HCT116 (cell line): Measurements from ENCODE around the gene TMEM237. TPM values are rescaled to one million over a fixed set of nuclear protein-coding genes. Genes with fewer than 3 reads are reported as not detected.

Experiments
- ATAC-seq: fragments of 200-7000 bp; cut with Tn5 transposase; 2 replicates; pipeline ENCODE4 v1.9.1; 2020; ENCODE audit warnings: mild to moderate bottlenecking, moderate library complexity
- BruUV-seq: library from RNA; stranded (reverse); fragments of 400-500 nt; replicated peaks from 2 replicates; lab custom pipeline; 2021; lab: Mats Ljungman, UMichigan
- CTCF ChIA-PET: fragments of 300-600 bp; sonication (Branson Sonifier 250); formaldehyde crosslinking; loops from one replicate; lab custom pipeline; 2021; ENCODE audit warnings: antibody characterized with exemption; lab: Charles Lee
- POLR2A ChIA-PET: fragments of 300-600, 350-600 bp; sonication (Branson Sonifier 250); formaldehyde crosslinking; loops from one replicate; lab custom pipeline; 2021; ENCODE audit warnings: antibody characterized with exemption; lab: Charles Lee
- RAD21 ChIA-PET, 2 experiments: fragments of 300-600 bp; sonication (Branson Sonifier 250); formaldehyde crosslinking; loops; one replicate each; lab custom pipeline; 2023; ENCODE audit warnings: low total read pairs in 2 of 2; ENCODE audit not compliant: uncharacterized antibody in 2 of 2, unreplicated experiment in 2 of 2, low non-redundant PET in 1 of 2; lab: Charles Lee
- DNase-seq: peaks from one replicate; pipeline ENCODE4 v3.0.0-alpha.2; 2010; ENCODE audit warnings: low read depth, low spot score
- H2AFZ ChIP-seq: fragments of 200-600 bp; shearing (Covaris generic), sonication (generic); 2 replicates; pipeline ENCODE4 v1.6.1; 2017; ENCODE audit warnings: low read depth, mixed run types, mixed read lengths, antibody characterized with exemption, low read length; ENCODE audit not compliant: poor library complexity, severe bottlenecking
- H3K27ac ChIP-seq: 2 replicates; pipeline ENCODE4 v1.5.1; 2012; ENCODE audit warnings: low read depth, low read length
- H3K27me3 ChIP-seq: fragments of 200-600 bp; sonication (generic); 2 replicates; pipeline ENCODE4 v1.6.1; 2016; ENCODE audit warnings: mixed run types, low read length, mixed read lengths; ENCODE audit not compliant: insufficient read depth
- H3K36me3 ChIP-seq, 2 experiments: fragments of 200-500 bp in 1 of 2; fragments of 200-600 bp in 1 of 2; sonication (Bioruptor generic) in 1 of 2; sonication (generic) in 1 of 2; 2 replicates each; pipeline versions ENCODE4 v1.5.1 to v1.6.1; 2014 to 2016; ENCODE audit warnings: low read length in 2 of 2, inconsistent platforms in 1 of 2, mixed read lengths in 1 of 2, mixed run types in 1 of 2; ENCODE audit not compliant: insufficient read depth in 2 of 2, control insufficient read depth in 1 of 2
- H3K4me1 ChIP-seq, 2 experiments: fragments of 200-600 bp in 1 of 2; sonication (generic) in 1 of 2; 2 replicates each; pipeline versions ENCODE4 v1.5.1 to v1.6.1; 2012 to 2017; ENCODE audit warnings: low read length in 2 of 2, inconsistent platforms in 1 of 2, mild to moderate bottlenecking in 1 of 2, mixed read lengths in 1 of 2, mixed run types in 1 of 2, moderate library complexity in 1 of 2; ENCODE audit not compliant: insufficient read depth in 2 of 2, control insufficient read depth in 1 of 2
- H3K4me2 ChIP-seq: fragments of 200-600 bp; sonication (generic); 2 replicates; pipeline ENCODE4 v1.6.1; 2017; ENCODE audit warnings: mixed run types, low read length, mixed read lengths
- H3K4me3 ChIP-seq, 2 experiments: fragments of 200-600 bp in 1 of 2; sonication (generic) in 1 of 2; replicated peaks in 1 of 2; 2 replicates each; pipeline ENCODE4 v1.5.1; 2011 to 2016; ENCODE audit warnings: low read length in 2 of 2, control low read depth in 1 of 2, low read depth in 1 of 2, mild to moderate bottlenecking in 1 of 2, mixed read lengths in 1 of 2, mixed run types in 1 of 2
- H3K79me2 ChIP-seq: fragments of 200-600 bp; sonication (generic); 2 replicates; pipeline ENCODE4 v1.6.1; 2017; ENCODE audit warnings: mild to moderate bottlenecking, mixed run types, low read length, moderate library complexity, mixed read lengths; ENCODE audit not compliant: insufficient read depth
- H3K9ac ChIP-seq: fragments of 200-600 bp; sonication (generic); 2 replicates; pipeline ENCODE4 v1.6.1; 2016; ENCODE audit warnings: low read length, mixed read lengths
- H3K9me2 ChIP-seq: fragments of 200-600 bp; sonication (generic), shearing (Covaris generic); 2 replicates; pipeline ENCODE4 v1.6.1; 2017; ENCODE audit warnings: mixed run types, mild to moderate bottlenecking, moderate library complexity; ENCODE audit not compliant: insufficient read depth
- H3K9me3 ChIP-seq, 2 experiments: fragments of 200-500 bp in 1 of 2; fragments of 200-600 bp in 1 of 2; sonication (Bioruptor generic) in 1 of 2; sonication (generic) in 1 of 2; 2 replicates each; pipeline ENCODE4 v1.6.1; 2014 to 2017; ENCODE audit warnings: low read length in 2 of 2, mixed read lengths in 2 of 2, inconsistent platforms in 1 of 2, low read depth in 1 of 2, mild to moderate bottlenecking in 1 of 2, mixed run types in 1 of 2, moderate library complexity in 1 of 2; ENCODE audit not compliant: control insufficient read depth in 1 of 2, insufficient read depth in 1 of 2
- H4K20me1 ChIP-seq: fragments of 200-600 bp; sonication (generic), shearing (Covaris generic); 2 replicates; pipeline ENCODE4 v1.6.1; 2017; ENCODE audit warnings: mixed run types, mild to moderate bottlenecking, moderate library complexity; ENCODE audit not compliant: insufficient read depth
- ATF3 ChIP-seq: IDR thresholded peaks from 2 replicates; pipeline ENCODE4 v1.6.1; 2012
- CBX3 ChIP-seq: IDR thresholded peaks from 2 replicates; pipeline ENCODE4 v1.6.1; 2012; ENCODE audit warnings: low read depth
- CEBPB ChIP-seq: IDR thresholded peaks from 2 replicates; pipeline ENCODE4 v1.6.1; 2012; ENCODE audit warnings: low read depth
- EGR1 ChIP-seq: IDR thresholded peaks from 2 replicates; pipeline ENCODE4 v1.6.1; 2012; ENCODE audit warnings: low read depth
- ELF1 ChIP-seq: IDR thresholded peaks from 2 replicates; pipeline ENCODE4 v1.6.1; 2012; ENCODE audit warnings: low read depth, borderline replicate concordance
- EZH2 ChIP-seq: fragments of 200-600 bp; sonication (generic); IDR thresholded peaks from 2 replicates; pipeline ENCODE4 v1.6.1; 2017; ENCODE audit warnings: antibody characterized with exemption, mixed run types
- FOSL1 ChIP-seq: IDR thresholded peaks from 2 replicates; pipeline ENCODE4 v1.6.1; 2012; ENCODE audit warnings: low read depth
- JUND ChIP-seq: IDR thresholded peaks from 2 replicates; pipeline ENCODE4 v1.6.1; 2012
- MAX ChIP-seq: IDR thresholded peaks from 2 replicates; pipeline ENCODE4 v1.6.1; 2012
- POLR2A ChIP-seq: IDR thresholded peaks from 2 replicates; pipeline ENCODE4 v1.7.0; 2011; ENCODE audit warnings: borderline replicate concordance; ENCODE audit not compliant: insufficient read depth, insufficient read length; ENCODE audit errors: extremely low read depth
- POLR2AphosphoS5 ChIP-seq: IDR thresholded peaks from 2 replicates; pipeline ENCODE4 v1.6.1; 2011; ENCODE audit warnings: mild to moderate bottlenecking, low read depth, low read length, moderate library complexity
- REST ChIP-seq: IDR thresholded peaks from 2 replicates; pipeline ENCODE4 v1.6.1; 2012; ENCODE audit warnings: low read depth
- SIN3A ChIP-seq: IDR thresholded peaks from 2 replicates; pipeline ENCODE4 v1.6.1; 2012; ENCODE audit warnings: low read depth
- SP1 ChIP-seq: IDR thresholded peaks from 2 replicates; pipeline ENCODE4 v1.6.1; 2012; ENCODE audit warnings: low read depth
- TCF7L2 ChIP-seq: IDR thresholded peaks from 2 replicates; pipeline ENCODE4 v1.7.0; 2011; ENCODE audit warnings: borderline replicate concordance, inconsistent platforms; ENCODE audit not compliant: insufficient read depth, insufficient read length; ENCODE audit errors: extremely low read depth
- YY1 ChIP-seq: IDR thresholded peaks from 2 replicates; pipeline ENCODE4 v1.6.1; 2011; ENCODE audit warnings: low read length, low read depth, moderate library complexity, mild to moderate bottlenecking; ENCODE audit not compliant: insufficient replicate concordance; ENCODE audit errors: extremely low read depth
- ZBTB33 ChIP-seq: IDR thresholded peaks from 2 replicates; pipeline ENCODE4 v1.6.1; 2011; ENCODE audit warnings: mild to moderate bottlenecking, low read length, moderate library complexity; ENCODE audit not compliant: insufficient replicate concordance; ENCODE audit errors: extremely low read depth
- ZFX ChIP-seq: fragments of 450-650 bp; IDR thresholded peaks from 2 replicates; pipeline ENCODE4 v1.6.1; 2017
- ZNF274 ChIP-seq: fragments of 200-500 bp; sonication (Bioruptor generic); IDR thresholded peaks from 2 replicates; pipeline ENCODE4 v1.6.1; 2014; ENCODE audit warnings: mild to moderate bottlenecking, low read depth, low read length, inconsistent platforms
- intact Hi-C: fragments of 100-400 bp; cut with micrococcal nuclease; formaldehyde crosslinking; loops from 2 replicates; pipeline ENCODE4 v1.10.0; 2022
- total RNA-seq: library from RNA; stranded (reverse); gene quantifications from one replicate; pipeline ENCODE4 v1.2.1, GENCODE V29; 2021; ENCODE audit not compliant: unreplicated experiment

TMEM237 gene
- total RNA-seq, 1 experiment from 2014 or later = 29.4 TPM

- intact Hi-C loops = loop anchor here (10.0 kb wide), 1 partner anchor 195 kb away; the partner anchor contains the start of genes STRADB and TRAK2
- no peak overlapping the region for H3K27ac ChIP-seq
- ChIA-PET POLR2A (no interaction called here), CTCF (no interaction called here), RAD21 (no interaction called here)
- no peak overlapping the region for H2AFZ ChIP-seq
- H3K36me3 ChIP-seq = no peaks in the 10 kb centered on the region
- no peaks in the 10 kb centered on the region for H4K20me1 ChIP-seq
- no TSS peak for BruUV-seq
- no peak overlapping the region for H3K9ac ChIP-seq
- no peaks in the 10 kb centered on the region for H3K9me2 ChIP-seq
- ATAC-seq (no peak), DNase-seq (no peak)
- no peak overlapping the region for H3K4me3 ChIP-seq
- H3K9me3 ChIP-seq = no peaks in the 10 kb centered on the region
- TF ChIP-seq ATF3 (no peak), MAX (no peak), CBX3 (no peak), ZBTB33 (no peak), SIN3A (no peak), YY1 (no peak), SP1 (no peak), CEBPB (no peak), FOSL1 (no peak), ZFX (no peak), EZH2 (no peak), TCF7L2 (no peak), JUND (no peak), POLR2A (no peak), ZNF274 (no peak), POLR2AphosphoS5 (no peak), REST (no peak), EGR1 (no peak), ELF1 (no peak)
- no peaks in the 10 kb centered on the region for H3K79me2 ChIP-seq
- H3K27me3 ChIP-seq = no peaks in the 10 kb centered on the region
- H3K4me2 ChIP-seq = no peak overlapping the region
- peaks cover 0 to 5% of the 10 kb centered on the region in 2 experiments; a peak in 2 of 4 replicates for H3K4me1 ChIP-seq
Measured at GRCh38 chr2:201649442-201649841, 6.1 kb upstream of the TMEM237 start.
